ENCODE measurements around the gene XPC.

The XPC gene

DNA sequence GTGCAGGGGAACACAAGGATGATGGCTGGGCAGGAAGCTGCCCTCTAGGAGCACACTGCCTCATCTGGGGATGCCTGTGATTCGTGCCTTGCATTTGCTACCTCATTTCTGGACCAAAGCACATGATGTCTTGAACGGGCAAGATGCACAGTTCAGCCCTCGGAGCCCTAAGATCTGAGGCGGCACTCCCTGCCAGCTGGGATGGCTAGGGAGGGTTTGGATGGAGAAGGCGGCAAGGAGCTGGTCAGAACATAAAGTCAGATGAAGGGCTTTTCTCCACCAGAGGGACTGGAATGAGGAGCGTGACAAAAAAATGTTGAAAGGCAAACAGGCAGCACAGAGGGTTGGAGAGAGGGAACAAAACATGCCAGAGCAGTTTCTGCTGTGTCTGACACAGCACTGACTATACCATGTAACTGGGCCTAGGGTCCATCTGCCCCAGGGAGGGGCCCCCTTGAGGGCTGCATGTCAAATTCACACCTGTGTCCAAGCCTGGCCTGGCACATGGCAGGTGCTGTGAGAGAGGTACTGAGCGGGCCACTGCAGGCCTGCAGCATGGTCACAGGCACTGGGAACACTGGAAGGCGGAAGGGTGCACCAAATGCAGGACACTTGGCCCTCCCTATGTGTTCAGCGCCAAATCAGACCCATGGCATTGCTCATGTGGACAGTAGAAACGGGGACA, 31.9 kb downstream of the XPC start:
- no peak for DNase-seq

DNA sequence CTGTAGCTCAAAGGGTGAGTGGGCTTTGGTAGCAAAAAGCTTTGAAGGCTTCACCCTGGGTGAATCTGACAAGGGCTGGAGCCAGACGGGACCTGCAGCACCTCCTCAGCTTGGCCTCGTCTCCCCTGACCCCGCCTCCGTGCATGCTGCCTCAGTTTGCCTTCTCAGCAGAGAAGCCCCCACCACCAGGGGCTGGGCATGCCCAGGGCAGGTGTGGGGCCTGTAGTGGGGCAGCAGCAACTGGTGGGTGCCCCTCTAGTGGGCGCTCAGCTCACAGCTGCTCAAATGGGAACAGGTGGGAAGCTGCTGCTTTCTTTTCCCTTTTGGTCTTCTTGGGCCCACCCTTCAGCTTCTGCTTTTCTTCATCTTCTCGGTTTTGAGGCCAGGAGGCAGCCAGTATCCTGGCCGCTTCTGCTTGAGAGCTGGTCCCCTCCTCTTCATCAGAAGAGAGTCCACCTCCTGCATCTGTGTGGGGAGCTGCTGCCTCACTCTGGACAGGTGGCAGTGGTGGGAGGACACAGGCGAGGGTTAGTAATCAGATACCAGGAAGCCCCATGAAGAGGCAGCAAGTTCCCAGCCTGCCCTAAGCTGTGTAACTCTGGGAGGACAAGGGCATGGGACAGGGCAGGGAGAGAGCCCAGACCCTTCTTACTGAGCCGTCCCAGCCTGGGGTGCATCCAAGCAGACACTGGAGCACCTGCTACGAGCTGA, 32.6 kb downstream of the XPC start:
- DNase-seq = no peak

DNA sequence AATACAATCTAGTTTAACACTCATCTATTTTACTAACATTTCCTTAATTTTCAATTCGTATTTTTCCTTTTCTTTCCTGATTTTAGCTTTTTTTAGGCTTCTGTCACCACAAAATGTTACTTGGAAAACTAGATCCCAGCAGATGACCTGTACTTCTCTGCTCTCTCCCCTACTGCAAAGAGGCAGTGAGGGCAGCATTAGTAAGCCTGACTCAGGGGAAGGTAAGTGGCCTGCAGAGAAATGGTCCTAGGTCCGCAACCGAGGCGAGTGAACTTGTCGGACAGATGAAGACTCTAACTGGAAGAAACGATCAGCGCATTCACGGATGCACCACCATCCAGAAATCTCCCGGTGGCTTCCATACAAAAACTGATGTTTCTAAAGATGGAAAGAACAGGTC, 33.2 kb downstream of the XPC start:
- DNase-seq = no peak

- DNase-seq = peak; percentile 93
Observed at GRCh38 chr3:14144423-14145075, 33.9 kb downstream of the XPC start.

- no peak for DNase-seq
Observed at GRCh38 chr3:14143271-14144225, 34.9 kb downstream of the XPC start.

DNA sequence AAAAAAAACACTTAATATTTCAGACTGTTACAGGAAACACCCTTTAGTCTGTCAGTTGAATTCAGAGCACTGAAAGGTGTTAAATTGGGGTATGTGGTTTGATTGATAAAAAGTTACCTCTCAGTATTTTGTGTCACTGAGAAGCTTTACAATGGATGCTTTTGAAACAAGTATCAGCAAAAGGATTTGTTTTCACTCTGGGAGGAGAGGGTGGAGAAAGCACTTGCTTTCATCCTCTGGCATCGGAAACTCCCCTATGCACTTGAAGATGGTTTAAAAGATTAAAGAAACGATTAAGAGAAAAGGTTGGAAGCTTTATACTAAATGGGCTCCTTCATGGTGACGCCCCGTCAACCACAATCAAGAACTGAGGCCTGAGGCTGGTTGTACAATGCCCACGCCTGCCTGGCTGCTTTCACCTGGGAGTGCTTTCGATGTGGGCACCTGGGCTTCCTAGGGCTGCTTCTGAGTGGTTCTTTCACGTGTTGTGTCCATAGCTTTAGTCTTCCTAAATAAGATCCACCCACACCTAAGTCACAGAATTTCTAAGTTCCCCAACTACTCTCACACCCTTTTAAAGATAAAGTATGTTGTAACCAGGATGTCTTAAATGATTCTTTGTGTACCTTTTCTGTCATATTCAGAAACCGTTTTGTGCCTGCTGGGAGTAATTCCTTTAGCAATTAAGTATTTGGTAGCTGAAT, 35.7 kb downstream of the XPC start:
- peak; percentile 88 for DNase-seq

DNA sequence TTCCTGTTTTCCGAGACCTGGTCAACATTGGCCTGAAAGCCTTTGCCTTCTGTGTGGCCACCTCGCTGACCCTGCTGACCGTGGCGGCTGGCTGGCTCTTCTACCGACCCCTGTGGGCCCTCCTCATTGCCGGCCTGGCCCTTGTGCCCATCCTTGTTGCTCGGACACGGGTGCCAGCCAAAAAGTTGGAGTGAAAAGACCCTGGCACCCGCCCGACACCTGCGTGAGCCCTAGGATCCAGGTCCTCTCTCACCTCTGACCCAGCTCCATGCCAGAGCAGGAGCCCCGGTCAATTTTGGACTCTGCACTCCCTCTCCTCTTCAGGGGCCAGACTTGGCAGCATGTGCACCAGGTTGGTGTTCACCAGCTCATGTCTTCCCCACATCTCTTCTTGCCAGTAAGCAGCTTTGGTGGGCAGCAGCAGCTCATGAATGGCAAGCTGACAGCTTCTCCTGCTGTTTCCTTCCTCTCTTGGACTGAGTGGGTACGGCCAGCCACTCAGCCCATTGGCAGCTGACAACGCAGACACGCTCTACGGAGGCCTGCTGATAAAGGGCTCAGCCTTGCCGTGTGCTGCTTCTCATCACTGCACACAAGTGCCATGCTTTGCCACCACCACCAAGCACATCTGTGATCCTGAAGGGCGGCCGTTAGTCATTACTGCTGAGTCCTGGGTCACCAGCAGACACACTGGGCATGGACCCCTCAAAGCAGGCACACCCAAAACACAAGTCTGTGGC, 36.6 kb downstream of the XPC start:
- no peak for DNase-seq

DNA sequence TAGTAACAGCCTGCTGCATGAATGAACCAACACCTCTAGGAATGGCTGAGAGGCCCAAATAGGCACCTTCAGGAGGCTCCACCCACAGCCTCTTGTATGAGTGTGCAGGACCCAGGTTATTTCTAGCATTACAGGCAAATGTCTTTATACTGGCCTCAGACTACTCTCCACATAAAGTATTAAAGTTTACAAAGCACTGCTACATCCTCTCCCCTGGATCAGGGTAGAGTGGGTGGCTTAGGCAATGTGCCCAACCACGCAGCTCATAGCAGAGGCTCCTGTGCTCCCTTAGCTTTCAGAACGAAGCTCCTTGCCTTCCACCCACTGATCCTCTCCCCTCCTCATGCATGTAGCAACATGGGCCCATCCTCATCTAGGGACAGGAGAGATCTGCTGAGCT, 37.3 kb downstream of the XPC start:
- DNase-seq = no peak

DNA sequence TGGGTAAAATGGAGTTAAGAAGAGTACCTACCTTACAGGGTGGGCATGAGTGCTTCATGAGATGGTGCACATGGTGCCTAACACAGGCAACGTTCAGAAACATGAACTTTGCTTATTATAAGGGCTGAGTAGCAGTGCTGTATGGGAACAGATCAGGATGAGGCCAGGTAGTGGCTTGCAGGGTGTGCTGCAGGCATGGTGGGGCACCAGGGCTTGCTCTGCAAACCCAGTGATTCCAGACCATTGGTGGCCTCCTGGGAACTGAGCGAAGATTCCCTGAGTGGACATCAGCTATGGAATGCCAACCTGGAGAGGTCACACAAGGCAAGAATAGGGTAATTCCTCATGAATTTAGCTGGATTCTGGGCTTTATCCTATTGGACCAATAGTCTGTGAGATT, 37.7 kb downstream of the XPC start:
- DNase-seq = no peak

DNA sequence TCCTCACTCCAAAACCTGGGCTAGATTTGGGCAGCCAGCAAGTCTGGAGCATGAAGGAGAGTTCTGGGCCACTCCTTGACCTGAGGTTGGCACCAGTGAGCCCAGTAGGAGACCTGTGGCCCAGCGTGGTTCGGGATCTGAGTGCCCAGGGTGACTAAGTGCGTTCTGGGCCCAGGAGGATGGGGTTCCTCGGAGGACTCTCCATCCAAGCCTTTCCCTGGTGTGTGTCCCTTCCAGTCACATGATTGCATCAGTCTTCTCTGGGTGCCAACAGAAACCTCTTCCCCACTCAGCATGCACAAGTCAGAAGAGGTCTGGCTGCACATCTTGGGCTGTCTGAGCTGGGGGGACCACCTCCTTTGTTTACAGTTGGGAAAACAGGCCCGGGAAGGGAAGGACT, 38.6 kb downstream of the XPC start:
- no peak for DNase-seq

GRCh38 chr3:14138878-14139655, 39.3 kb downstream of the XPC start:
- no peak for DNase-seq

- DNase-seq = no peak
Observed at GRCh38 chr3:14138109-14138877, 40.1 kb downstream of the XPC start.

DNA sequence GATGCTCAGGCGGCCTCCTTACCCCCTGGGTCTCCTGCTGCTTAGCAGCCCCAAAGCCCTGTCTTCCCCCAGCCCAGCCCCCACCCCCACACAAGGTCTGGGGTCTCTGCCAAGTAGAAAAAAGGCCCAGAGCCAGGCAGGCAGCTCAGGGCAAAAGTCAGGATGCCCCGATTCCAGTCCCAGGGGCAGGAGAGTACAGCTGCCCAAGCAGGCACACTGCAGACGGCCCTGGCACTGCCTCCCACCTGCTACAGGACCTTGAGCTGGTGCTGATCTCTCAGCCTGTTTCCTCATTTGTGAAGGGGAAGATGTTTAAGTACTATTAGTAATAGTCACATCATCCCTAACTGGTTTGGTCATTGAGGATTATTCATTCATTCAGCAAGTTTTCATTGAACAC, 41.0 kb downstream of the XPC start:
- no peak for DNase-seq

GRCh38 chr3:14137004-14137403, 41.4 kb downstream of the XPC start:
- no peak for DNase-seq

DNA sequence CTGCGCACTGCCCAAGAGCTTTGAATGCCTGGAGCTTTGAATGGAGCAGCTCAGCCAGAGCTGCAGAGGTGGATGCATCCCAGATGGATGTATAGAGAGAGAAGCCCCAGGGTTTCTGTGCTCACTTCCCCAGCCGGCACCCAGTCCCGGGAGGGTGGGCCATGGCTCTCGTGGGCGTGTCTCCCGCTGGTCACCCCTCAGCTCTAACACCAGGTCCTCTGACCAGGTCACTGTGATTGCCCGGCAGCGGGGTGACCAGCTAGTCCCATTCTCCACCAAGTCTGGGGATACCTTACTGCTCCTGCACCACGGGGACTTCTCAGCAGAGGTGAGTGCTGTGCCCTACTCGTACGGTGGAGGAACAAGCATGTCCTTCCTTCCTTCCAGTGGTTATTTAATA, 42.8 kb downstream of the XPC start:
- no peak for DNase-seq

DNA sequence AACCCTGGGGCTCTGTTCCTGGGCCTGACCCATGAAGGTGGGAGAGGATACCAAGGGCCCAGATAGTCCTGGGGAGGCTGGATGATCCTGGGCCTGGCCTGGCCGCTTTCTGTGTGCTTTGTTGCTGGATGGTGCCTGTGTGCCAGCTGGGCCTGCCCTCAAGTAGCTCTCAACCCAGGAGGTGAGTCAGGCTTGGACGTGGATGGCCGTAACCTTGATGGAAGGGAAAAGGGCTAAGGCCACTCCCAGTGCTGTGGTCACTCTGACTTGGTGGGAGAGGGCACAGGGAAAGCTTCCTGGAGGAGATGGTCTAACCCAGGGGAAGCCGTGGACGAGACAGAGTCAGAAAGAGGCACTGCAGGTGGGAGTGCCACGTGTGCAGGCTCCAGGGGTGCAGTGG, 44.1 kb downstream of the XPC start:
- DNase-seq = no peak

- DNase-seq = no peak
Observed at GRCh38 chr3:14133876-14134275, 44.5 kb downstream of the XPC start.

- no peak for DNase-seq
Observed at GRCh38 chr3:14133188-14133800, 45.1 kb downstream of the XPC start.

- DNase-seq = no peak
Observed at GRCh38 chr3:14132689-14133088, 45.7 kb downstream of the XPC start.

- no peak for DNase-seq
Observed at GRCh38 chr3:14132120-14132519, 46.3 kb downstream of the XPC start.
